GM21723 (cell line): ENCODE data around the gene ACAA2.
"Not testable (repeated sequence)": the region's sequence is repeated elsewhere in the genome, so short reads cannot be mapped to it uniquely, and the experiment has no call there.

Experiments used
- ATAC-seq: cut with Tn5 transposase; IDR thresholded peaks from one replicate; pipeline ENCODE4 v1.9.1; 2021; ENCODE audit warnings: mild to moderate bottlenecking, moderate library complexity; ENCODE audit not compliant: unreplicated experiment

The ACAA2 gene

GRCh38 chr18:49845629-49846360 is 32.5 kb upstream of the ACAA2 start:
- no peak for ATAC-seq

DNA sequence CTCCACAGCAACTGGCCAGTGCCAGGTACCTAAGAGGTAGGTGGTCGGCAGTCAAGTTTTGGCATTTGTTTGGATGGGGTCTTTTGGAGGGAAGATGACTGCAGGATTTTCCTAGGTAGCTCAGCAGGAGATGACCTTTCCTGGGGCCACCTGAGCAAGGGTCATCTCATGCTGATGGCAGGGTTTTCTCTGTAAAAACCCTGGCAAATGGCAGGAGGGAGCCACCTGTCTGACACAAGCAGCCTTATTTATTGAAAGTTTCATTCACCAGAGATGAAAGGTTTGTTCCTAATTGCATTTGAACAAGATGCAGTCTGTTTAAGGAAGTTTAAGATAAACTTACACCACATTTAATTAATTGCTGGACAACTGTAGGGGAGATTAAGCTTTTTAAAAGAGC is 31.6 kb upstream of the ACAA2 start:
- ATAC-seq: no peak

DNA sequence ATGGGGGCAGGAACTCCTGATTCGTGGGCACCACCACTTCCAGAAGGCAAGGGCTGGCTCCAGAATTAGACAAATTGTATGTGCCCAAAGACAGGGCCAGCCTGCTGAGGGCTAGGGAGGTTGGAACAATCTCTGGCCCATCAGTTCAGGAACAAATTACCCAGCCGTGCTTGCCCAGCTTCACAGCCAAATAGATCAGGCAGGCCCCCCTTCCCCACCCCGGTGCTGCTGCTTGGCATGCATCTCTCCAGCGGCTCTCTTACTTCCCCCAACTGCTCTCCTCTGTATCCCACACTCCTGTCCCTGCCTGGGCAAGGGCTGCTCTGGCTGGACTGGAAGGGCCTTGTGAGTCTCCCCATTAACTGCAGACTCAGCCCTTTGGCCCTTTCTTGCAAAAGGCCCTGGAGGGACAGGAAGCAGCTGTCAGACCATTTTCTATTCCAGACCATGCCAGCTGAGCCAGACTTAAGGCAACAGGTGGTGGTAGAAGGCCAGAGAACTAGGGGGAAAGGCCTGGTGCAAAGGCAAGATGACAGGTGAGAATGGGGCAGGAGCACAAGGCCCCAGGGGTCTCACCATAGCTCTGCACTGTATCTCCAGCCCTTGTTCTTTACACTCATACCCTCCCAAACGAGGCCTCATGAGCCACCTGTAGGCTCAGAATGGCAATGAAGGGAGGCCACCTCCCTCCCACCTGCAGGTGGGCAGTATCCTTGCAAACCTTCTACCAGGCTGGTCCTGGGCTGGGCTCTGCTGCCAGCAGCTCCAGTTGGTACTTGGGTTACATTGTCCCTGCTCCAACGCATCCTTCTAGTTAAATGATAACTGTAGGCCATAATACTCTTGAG is 30.7 kb upstream of the ACAA2 start:
- ATAC-seq: no peak

GRCh38 chr18:49843131-49843530 is 29.8 kb upstream of the ACAA2 start:
- no peak for ATAC-seq

- ATAC-seq: no peak
These were observed 29.3 kb upstream of the ACAA2 start for GRCh38 chr18:49842656-49843055.

DNA sequence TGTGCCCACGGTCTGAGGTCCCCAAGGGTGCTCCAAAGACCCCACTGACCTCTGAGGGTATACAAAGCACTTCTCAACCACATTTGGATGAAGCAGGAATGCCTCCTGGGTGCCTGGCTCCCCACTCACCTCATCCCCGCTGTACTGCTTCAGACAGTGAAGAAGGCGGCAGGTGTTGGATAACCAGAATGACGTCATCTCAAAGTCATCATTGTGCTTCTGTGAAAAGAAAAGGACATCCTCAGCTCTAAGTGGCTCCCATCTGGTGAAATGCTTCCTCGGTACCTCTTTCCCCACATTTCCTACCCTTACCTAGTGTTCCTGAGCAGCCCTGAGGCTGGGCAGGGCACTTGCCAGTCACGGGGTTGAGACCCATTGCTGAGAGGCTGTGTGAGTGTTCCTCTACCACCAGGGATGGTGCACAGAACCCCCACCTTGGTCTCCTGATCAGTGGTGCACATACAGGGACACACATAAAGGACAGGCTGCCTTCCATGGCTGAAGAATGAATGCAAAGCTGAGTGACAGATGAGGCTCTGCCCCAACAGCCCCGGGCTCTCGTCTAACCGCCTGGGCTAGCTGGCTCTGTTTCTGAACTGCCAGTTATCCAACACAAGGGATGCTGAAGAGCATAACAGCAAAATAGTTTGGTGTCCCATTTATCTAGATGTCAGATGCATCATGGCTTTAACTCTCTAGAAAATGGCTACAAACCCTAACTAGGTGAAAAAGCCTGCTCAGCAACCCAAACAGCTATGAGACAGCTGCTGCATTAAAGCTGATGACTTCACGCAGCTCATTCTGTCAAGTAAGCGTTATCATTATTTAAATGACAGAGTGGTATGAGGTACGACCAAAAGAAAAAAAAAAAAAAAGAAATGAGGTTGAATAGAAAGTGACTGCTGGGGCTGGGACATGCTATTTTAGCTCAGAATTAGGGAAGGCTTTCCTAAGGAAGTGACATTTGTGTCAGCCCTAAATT is 28.2 kb upstream of the ACAA2 start:
- ATAC-seq: no peak

- no peak for ATAC-seq
These were observed 25.7 kb upstream of the ACAA2 start for GRCh38 chr18:49839012-49839411.

GRCh38 chr18:49838381-49838780 is 25.0 kb upstream of the ACAA2 start:
- no peak for ATAC-seq

DNA sequence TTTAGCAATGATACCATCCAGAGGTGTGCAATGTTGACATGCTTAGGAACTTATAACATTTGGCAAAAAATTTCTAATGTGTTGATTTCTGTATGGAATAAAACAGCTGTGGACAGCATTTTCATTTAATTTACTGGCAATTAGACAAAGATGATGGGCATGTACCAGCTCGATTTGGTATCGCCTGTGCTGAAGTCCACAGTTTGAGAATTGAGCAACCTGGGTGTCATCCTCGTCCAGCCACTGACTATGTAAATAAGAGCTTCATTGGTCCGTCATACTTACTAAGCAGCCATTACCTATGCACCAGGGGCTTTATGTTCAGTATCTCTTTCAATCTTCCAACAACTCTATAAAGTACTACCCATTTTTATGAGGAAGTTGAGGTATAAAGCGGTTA is 24.6 kb upstream of the ACAA2 start:
- no peak for ATAC-seq

GRCh38 chr18:49837316-49837835 is 24.0 kb upstream of the ACAA2 start:
- not testable (repeated sequence) for ATAC-seq

GRCh38 chr18:49835405-49835804 is 22.1 kb upstream of the ACAA2 start:
- no peak for ATAC-seq

GRCh38 chr18:49834258-49834657 is 20.9 kb upstream of the ACAA2 start:
- no peak for ATAC-seq

- ATAC-seq: no peak
These were observed 20.5 kb upstream of the ACAA2 start for GRCh38 chr18:49833814-49834213.

- ATAC-seq: no peak
These were observed 18.9 kb upstream of the ACAA2 start for GRCh38 chr18:49832221-49832647.

DNA sequence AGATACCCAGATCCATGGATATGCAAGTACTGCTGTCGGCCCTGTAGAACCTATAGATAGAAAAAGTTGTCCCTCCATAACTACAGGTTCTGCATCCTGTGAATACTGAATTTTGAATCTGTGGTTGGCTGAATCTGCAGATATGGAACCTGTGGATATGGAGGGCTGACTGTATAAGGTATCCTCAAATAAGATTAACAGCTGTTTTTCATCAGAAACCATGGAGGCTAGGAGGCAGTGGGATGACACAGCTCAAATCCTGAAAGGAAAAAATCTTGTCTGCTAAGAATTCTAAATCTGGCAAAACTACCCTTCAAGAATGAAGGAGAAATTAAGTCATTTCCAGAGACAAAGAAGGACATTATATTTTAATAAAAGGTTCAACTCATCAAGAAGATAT is 14.7 kb upstream of the ACAA2 start:
- ATAC-seq: no peak

GRCh38 chr18:49819823-49820671 is 6.7 kb upstream of the ACAA2 start:
- ATAC-seq: peak; percentile 84

DNA sequence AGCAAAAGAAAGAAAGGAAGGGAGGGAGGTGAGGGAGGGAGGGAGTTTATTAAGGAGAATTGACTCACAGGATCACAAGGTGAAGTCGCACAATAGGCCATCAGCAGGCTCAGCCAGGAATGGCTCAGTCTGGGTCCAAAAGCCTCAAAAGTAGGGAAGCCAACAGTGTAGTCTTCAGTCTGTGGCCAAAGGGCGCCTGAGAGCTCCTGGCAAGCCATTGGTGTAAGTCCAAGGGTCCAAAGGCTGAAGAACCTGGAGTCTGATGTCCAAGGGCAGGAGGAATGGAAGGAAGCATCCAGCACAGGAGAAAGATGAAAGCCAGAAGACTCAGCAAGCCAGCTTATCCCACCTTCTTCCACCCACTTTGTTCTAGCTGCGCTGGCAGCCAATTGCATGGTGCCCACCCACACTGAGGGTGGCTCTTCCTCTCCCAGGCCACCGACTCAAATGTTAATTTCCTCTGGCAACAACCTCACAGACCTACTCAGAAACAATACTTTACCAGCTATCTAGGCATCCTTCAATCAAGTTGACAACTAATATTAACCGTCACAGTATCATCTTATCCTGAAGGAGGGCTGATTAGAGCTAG is 5.8 kb upstream of the ACAA2 start:
- no peak for ATAC-seq

DNA sequence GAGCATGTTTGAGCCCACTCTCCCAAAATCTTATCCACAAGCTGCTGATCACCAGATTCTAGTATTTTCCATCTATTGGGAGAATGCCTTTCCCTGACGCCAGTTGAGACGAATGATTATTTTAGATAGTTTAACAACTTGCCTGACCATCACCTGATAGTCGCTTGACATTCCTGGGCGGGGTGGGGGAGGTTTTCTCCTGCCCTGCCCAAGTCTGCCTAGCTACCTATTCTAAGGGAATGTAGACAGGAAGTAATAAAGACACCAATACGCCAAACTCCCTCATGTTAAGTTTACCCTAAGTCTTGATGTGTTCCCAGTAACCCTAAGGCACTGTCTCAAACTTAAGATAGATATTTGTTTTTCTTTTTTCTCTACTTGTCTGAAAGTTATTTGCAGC is 4.6 kb upstream of the ACAA2 start:
- ATAC-seq: no peak

GRCh38 chr18:49815927-49816326 is 2.6 kb upstream of the ACAA2 start:
- ATAC-seq: no peak

GRCh38 chr18:49814147-49814499 is 790 bp upstream of the ACAA2 start:
- no peak for ATAC-seq
